ENCODE results near the gene OR7G1. TPM values are rescaled to one million over a fixed set of nuclear protein-coding genes. Genes with fewer than 3 reads are reported as not detected.

Gene OR7G1
- total RNA-seq, 4 donors from 2014 or later, result not detected

DNA sequence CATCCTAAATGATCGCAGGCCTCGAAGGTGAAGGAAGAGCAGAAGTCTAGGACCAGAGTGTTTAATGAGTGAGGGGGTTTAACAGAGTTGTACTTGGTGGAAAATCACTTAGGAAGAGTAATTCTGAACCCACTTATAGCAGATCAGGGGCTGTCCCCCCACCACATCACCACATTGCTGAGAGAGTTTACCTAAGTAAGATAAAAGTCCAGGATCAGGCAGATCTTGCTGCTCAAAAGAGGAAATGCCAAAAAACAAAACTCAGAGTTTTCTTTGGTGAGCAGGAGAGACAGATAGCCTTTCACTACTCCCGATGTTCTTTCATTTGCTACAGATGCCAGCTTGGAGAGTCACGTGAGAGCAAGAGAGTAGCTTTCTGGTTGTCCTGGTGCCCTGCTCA is 40.0 kb upstream of the OR7G1 start:
- TF ChIP-seq POLR2AphosphoS5 (IDR thresholded peaks at IDR 0.05) (no peak), POLR2A (IDR thresholded peaks at IDR 0.05) (no peak), EP300 (IDR thresholded peaks at IDR 0.05) (no peak)
- TF ChIP-seq, protein P1, sequence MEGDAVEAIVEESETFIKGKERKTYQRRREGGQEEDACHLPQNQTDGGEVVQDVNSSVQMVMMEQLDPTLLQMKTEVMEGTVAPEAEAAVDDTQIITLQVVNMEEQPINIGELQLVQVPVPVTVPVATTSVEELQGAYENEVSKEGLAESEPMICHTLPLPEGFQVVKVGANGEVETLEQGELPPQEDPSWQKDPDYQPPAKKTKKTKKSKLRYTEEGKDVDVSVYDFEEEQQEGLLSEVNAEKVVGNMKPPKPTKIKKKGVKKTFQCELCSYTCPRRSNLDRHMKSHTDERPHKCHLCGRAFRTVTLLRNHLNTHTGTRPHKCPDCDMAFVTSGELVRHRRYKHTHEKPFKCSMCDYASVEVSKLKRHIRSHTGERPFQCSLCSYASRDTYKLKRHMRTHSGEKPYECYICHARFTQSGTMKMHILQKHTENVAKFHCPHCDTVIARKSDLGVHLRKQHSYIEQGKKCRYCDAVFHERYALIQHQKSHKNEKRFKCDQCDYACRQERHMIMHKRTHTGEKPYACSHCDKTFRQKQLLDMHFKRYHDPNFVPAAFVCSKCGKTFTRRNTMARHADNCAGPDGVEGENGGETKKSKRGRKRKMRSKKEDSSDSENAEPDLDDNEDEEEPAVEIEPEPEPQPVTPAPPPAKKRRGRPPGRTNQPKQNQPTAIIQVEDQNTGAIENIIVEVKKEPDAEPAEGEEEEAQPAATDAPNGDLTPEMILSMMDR (IDR thresholded peaks at IDR 0.05), result no peak
- H3K4me1 ChIP-seq, result no peaks in the 10 kb centered on the region
- no peak overlapping the region for H3K4me3 ChIP-seq
- H3K9me3 ChIP-seq, result peaks cover 0 to 29% (median 0%) of the 10 kb centered on the region in 3 donors
- no peak for ATAC-seq
- H3K36me3 ChIP-seq, result peaks cover 6 to 73% of the 10 kb centered on the region in 2 donors
- WGBS, 2 donors (ENCODE audit: low coverage in 1 of 2), result 90% methylated on average over 4 of the region's 4 CpGs; no CpG with 5 or more reads in 1 of the 2 donors
- H3K27me3 ChIP-seq, result no peaks in the 10 kb centered on the region
- no peak overlapping the region for H3K27ac ChIP-seq

DNA sequence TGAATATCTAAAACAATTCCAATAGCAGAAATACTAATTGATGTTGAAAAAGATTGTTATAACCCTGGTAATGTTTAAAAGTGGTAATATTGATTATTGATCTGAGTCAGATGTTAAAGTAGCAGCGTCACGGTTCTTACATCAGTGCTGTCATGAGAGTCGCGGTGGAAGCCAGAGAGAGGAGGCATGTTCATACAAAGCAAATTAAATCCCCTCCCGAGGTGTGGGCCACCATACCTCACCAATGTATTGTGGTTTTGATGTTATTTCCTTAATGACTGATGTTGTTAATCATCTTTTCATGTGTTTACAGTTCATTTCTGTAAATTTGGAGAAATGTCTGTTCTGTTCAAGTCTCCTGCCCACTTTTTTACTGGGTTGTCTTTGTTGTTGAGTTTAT is 35.8 kb upstream of the OR7G1 start:
- H3K27ac ChIP-seq, result no peak overlapping the region
- no peak for ATAC-seq
- WGBS, 2 donors (ENCODE audit: low coverage in 1 of 2), result 92 to 97% methylated on average over 5 of the region's 5 CpGs
- H3K4me3 ChIP-seq, result no peak overlapping the region
- H3K9me3 ChIP-seq, result peaks cover 0 to 18% (median 0%) of the 10 kb centered on the region in 3 donors
- peaks cover 0 to 60% of the 10 kb centered on the region in 2 donors for H3K36me3 ChIP-seq
- no peaks in the 10 kb centered on the region for H3K27me3 ChIP-seq
- H3K4me1 ChIP-seq, result no peaks in the 10 kb centered on the region
- TF ChIP-seq EP300 (IDR thresholded peaks at IDR 0.05), result no peak
- TF ChIP-seq, protein P1 (IDR thresholded peaks at IDR 0.05), result no peak
- no peak for TF ChIP-seq POLR2AphosphoS5 (IDR thresholded peaks at IDR 0.05)
- TF ChIP-seq POLR2A (IDR thresholded peaks at IDR 0.05), result no peak

DNA sequence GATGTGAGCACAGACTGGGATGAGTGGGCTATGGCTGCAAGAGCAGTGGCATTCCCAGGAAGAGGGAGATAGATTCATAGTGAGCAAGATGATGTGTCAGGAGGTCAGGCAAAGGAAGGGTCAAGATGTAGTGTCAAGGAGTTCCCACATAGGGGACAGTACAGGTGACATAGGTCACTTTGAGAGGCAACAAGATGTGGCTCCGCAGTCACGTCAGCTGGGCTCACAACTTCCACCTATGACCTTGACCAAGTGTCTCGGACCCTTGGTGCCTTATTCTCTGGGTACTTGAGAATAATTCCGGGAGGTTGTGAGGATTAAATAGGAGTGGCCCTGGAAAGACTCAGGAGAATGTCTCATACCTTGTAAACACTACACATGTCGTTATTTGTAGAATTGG is 35.1 kb upstream of the OR7G1 start:
- TF ChIP-seq EP300 (IDR thresholded peaks at IDR 0.05), result no peak
- no peak for TF ChIP-seq POLR2AphosphoS5 (IDR thresholded peaks at IDR 0.05)
- TF ChIP-seq POLR2A (IDR thresholded peaks at IDR 0.05), result no peak
- TF ChIP-seq, protein P1 (IDR thresholded peaks at IDR 0.05), result no peak
- ATAC-seq, result no peak
- Histone ChIP-seq H3K27ac (no peak overlapping the region), H3K27me3 (no peaks in the 10 kb centered on the region), H3K36me3 (peaks cover 0 to 53% of the 10 kb centered on the region in 2 donors), H3K9me3 (peaks cover 0 to 20% (median 0%) of the 10 kb centered on the region in 3 donors), H3K4me3 (no peak overlapping the region), H3K4me1 (no peaks in the 10 kb centered on the region)
- WGBS, 2 donors (ENCODE audit: low coverage in 1 of 2), result 97% methylated on average over 4 to 5 of the region's 5 CpGs

GRCh38 chr19:9149997-9150396 is 34.4 kb upstream of the OR7G1 start:
- Histone ChIP-seq H3K4me1 (no peaks in the 10 kb centered on the region), H3K27me3 (no peaks in the 10 kb centered on the region), H3K36me3 (peaks cover 0 to 50% of the 10 kb centered on the region in 2 donors), H3K27ac (no peak overlapping the region), H3K4me3 (no peak overlapping the region), H3K9me3 (peaks cover 0 to 20% (median 0%) of the 10 kb centered on the region in 3 donors)
- WGBS, 2 donors (ENCODE audit: low coverage in 1 of 2), result 84 to 97% methylated on average over 4 of the region's 4 CpGs
- no peak for TF ChIP-seq POLR2A (IDR thresholded peaks at IDR 0.05)
- TF ChIP-seq EP300 (IDR thresholded peaks at IDR 0.05), result no peak
- no peak for TF ChIP-seq POLR2AphosphoS5 (IDR thresholded peaks at IDR 0.05)
- no peak for ATAC-seq

- ATAC-seq, result no peak
- Histone ChIP-seq H3K36me3 (peaks cover 0 to 53% of the 10 kb centered on the region in 2 donors), H3K4me3 (no peak overlapping the region), H3K9me3 (peaks cover 0 to 24% (median 0%) of the 10 kb centered on the region in 3 donors), H3K27me3 (no peaks in the 10 kb centered on the region), H3K4me1 (no peaks in the 10 kb centered on the region), H3K27ac (no peak overlapping the region)
- 92 to 100% methylated on average over 2 to 3 of the region's 3 CpGs for WGBS, 2 donors (ENCODE audit: low coverage in 1 of 2)
- TF ChIP-seq, protein P1 (IDR thresholded peaks at IDR 0.05), result no peak
- TF ChIP-seq POLR2AphosphoS5 (IDR thresholded peaks at IDR 0.05) (no peak), EP300 (IDR thresholded peaks at IDR 0.05) (no peak), POLR2A (IDR thresholded peaks at IDR 0.05) (no peak)
These were observed 33.1 kb upstream of the OR7G1 start for GRCh38 chr19:9148697-9149096.
